SK-MEL-5 (cell line): ENCODE data around the gene SLC4A9. TPM values are rescaled to one million over a fixed set of nuclear protein-coding genes. Genes with fewer than 3 reads are reported as not detected.

ENCODE experiments used
- DNase-seq: peaks from one replicate; pipeline ENCODE4 v3.0.0-alpha.2; 2016; ENCODE audit warnings: low read depth, low spot score
- in situ Hi-C: cut with HindIII; loops from 2 replicates; pipeline ENCODE4 v1.10.0; 2016; ENCODE audit warnings: low sequenced_read_pairs, high pct_unique_total_duplicates, low pct_unique_long_range_greater_than_20kb
- total RNA-seq: library from RNA; depleted of rRNA; stranded (reverse); fragments of >200 nt; shearing (Covaris generic); gene quantifications from 2 replicates; pipeline ENCODE4 v1.2.3, GENCODE V29; 2014

SLC4A9 gene
- total RNA-seq, 1 experiment from 2014 or later, result 0.18 TPM

GRCh38 chr5:140371356-140372151, 11.6 kb downstream of the SLC4A9 start:
- DNase-seq, result no peak
- in situ Hi-C loops, result no loop called here

DNA sequence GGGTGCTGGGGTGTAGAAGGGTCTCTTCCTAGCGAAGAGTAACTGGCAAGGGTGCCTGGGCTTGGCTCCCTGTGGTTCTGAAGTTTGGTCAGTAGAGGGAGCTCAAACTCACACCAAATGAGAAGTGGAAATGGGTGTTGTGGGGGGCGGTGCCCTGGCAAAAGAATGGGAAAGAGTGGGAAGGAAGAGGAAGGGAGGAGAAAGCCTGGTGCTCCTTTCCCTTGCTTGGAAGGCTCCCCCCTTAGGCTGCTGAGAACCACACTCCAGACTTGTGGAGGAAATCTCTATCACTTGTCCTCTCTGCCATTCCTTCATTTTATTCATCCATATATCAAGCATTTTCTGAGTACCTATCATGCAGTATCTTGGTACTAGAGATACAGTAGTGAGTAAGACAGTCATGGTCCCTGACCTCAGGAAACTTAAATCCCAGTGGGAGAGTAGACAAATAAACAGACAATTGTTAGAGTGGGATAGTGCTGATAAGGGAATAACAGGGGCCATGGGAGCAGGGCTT, 13.0 kb downstream of the SLC4A9 start:
- in situ Hi-C loops, result no loop called here
- DNase-seq, result peak; percentile 88

GRCh38 chr5:140381351-140381750, 21.4 kb downstream of the SLC4A9 start:
- in situ Hi-C loops, result no loop called here
- no peak for DNase-seq

DNA sequence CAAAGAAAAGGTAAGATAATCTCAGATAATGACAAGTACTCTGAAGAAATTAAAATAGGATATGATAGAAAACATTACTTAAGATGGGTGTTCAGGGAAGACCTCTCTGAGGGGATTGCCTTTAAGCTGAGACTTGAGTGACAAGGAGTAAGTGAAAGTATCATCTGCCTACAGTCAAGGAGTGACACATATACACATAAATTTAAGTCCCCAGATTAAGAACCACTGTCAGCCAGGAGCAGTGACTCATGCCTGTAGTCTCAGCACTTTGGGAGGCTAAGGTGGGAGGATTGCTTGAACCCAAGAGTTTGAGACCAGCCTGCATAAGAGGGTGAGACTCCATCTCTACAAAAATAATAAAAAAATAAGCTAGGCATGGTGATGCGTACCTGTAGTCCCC, 22.0 kb downstream of the SLC4A9 start:
- no peak for DNase-seq
- in situ Hi-C loops, result no loop called here

- in situ Hi-C loops, result no loop called here
- DNase-seq, result no peak
These were observed 22.9 kb downstream of the SLC4A9 start for GRCh38 chr5:140382866-140383265.

GRCh38 chr5:140383300-140383699, 23.3 kb downstream of the SLC4A9 start:
- no peak for DNase-seq
- in situ Hi-C loops, result no loop called here

- DNase-seq, result no peak
- in situ Hi-C loops, result no loop called here
These were observed 28.1 kb downstream of the SLC4A9 start for GRCh38 chr5:140388052-140388451.

DNA sequence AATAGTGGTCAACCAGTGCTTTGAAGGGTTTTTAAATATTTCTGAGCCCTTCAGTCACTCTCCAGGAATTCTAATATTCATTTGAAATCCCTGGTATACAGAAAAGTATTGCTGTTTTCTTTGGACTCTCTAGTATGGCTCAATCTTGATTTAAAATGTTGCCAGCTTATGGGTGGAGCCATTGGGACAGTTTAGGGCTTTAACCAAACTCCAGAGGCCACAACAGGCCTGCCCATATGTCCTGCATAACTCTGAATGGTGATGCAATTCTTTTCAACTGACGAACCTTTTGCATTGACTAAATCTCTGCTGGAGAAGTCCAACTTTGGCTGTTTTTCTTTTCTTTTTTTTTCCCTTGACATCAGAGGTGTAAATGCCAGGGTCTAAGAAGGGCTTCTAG, 31.3 kb downstream of the SLC4A9 start:
- no peak for DNase-seq
- in situ Hi-C loops, result no loop called here

DNA sequence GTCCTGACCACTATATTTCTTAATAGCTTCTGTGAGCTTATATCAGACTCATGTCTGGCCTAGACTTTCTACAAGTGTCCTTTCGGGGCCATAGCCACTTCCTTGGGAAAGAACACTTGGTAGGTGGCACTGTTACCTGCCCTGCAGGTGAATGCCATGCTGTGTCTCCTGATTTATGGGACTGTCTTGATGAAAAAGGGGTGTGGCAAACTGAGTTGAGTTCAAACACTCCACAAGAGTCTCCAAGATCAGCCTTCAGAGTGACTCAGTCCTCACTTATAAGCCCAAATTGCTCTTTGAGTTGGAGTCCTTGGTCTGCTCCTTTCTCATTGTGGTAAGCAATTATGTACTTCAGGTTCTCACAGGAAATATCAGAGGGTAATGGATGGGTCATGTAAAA, 31.7 kb downstream of the SLC4A9 start:
- in situ Hi-C loops, result no loop called here
- no peak for DNase-seq

GRCh38 chr5:140393738-140394137, 33.7 kb downstream of the SLC4A9 start:
- no peak for DNase-seq
- in situ Hi-C loops, result no loop called here

DNA sequence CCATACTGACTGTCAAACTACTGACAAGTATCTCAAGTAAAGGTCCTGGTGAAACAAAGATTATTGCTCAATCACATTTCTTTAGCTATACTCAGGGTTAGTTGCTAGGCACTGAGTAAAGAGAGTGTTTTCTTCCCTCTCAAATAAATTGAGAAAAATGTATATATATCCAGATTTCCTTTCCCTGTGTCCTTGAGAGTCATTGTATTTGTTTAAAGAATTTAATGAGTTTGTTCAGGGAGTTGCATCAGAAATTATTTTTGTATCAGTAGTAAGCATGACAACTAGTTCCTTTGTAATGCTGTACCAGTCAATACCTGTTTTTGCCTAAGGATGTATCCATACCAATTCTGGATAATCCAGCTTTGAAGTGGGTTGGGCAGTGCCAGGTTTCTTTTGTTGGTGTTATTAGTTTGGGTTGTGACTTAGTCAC, 38.4 kb downstream of the SLC4A9 start:
- DNase-seq, result no peak
- in situ Hi-C loops, result no loop called here

GRCh38 chr5:140399979-140400729, 40.2 kb downstream of the SLC4A9 start:
- DNase-seq, result no peak
- in situ Hi-C loops, result no loop called here

DNA sequence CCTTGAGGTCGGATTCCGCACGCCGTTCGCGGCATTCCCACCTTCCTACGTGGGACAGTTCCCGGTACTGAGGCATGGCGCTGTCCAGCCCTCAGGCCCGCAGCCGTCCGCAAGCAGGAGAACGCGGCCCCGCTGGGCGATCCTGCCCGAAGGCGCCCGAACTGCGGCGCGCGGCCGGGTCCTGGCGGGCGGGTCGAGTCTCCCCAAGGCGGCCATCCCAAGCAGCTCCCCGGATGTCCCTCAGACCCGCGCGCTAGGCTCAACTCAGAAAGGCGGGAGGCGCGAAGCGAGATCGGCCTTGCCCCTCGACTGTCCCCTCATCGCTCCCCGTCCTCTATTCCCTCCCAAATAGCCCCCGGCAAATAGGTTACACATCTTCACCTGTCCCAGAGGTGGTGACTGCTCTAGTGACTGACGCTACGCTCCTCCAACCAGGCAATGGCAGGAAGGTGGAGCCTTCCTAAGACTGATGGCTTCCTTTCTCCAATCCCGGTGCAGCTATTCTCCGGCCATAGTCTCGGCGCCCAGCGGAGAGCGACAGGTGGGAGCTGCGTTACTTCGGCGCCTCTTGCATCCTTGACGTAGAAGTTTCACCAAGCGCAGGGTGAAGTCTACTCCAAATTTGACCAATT, 40.9 kb downstream of the SLC4A9 start:
- in situ Hi-C loops, result no loop called here
- peak; percentile 94 for DNase-seq

DNA sequence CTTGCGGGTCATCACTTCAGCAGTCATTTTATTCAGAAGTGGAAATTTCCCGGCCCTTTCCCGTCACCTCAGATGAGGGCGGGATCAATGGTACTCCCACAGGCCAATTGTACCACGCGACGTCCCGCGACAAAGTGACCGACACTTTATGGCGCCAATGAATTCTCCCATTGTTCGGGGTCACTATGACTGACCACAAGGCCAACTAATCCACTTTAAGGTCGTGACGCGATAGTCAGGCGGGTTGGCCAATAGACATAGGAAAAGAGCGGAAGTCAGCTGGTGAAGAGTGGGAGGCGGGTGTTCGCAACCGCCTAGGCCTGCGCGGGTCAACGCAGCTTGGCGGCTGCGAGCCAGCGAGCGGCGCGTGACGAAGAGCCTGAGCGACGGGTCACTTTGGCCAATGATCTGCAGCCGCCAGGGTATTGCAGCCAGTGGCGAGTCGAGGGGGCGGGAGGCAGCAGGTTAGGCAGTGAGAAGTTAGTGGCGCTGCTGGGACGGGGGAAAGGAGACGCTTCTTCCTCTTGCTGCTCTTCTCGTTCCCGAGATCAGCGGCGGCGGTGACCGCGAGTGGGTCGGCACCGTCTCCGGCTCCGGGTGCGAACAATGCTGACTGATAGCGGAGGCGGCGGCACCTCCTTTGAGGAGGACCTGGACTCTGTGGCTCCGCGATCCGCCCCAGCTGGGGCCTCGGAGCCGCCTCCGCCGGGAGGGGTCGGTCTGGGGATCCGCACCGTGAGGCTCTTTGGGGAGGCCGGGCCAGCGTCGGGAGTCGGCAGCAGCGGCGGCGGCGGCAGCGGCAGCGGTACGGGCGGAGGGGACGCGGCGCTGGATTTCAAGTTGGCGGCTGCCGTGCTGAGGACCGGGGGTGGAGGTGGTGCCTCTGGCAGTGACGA, 41.6 kb downstream of the SLC4A9 start, which contains the start of gene ANKHD1:
Gene ANKHD1, plus strand, starts transcription at position 472 of the 896 bp plus-strand sequence. Its CDS starts 135 bp downstream, at position 607.
- in situ Hi-C loops, result no loop called here
- DNase-seq, result peak; percentile 100

DNA sequence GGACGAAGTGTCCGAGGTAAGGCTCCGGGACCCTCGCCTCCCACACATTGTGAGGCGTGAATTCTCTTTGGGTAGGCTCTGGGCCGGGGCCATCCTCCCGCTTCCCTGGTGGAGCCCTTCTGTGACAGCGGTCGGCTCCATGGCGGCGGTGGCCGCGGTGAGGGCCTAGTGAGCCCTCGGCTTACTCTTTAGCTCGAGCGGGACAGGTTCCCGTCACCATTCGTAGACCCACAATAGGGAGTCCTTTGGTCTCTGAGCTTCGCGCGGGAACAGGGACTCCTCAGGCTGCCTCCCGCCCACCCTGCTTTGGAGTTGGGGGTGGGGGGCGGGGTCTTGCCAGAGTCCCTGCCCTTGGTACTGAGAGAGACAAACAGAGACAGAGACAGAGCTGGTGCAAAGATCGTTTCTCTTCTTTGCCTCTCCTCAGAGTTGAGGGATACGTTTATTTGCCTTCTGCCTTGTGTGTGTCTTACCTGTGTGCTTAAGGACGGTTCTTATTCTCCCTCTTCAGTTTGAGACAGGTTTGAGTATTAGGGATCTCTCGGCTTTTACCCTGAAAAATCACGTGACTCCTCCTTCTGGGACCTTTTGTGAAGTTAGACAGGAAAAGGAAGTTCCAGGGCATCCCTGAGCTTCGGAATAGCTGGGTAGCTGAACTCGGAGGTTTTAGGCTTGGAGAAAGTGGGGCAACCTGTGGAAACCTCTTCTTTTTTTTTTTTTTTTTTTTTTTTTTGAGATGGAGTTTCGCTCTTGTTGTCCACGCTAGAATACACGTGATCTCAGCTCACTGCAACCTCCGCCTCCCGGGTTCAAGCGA, 42.5 kb downstream of the SLC4A9 start:
- in situ Hi-C loops, result no loop called here
- peak; percentile 67 for DNase-seq

DNA sequence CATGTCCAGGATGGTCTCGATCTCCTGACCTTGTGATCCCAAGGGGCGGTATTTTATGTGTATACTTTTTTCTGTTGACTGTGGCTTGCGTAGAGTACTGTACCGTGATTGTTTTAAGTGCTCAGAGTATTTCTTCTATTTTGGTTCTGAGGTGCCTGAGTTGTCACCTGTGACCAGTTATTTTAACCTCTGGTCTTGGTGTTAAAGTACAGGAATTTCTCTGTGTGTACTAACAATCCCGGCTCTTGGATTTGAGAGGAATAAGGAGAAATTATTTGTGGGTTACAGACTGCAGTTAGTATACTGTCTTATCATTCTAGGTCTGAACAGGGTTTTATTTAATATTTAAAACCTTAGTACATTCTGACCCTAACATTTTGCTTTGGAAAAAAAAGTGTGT, 43.6 kb downstream of the SLC4A9 start:
- no peak for DNase-seq
- in situ Hi-C loops, result no loop called here
